GM20000 (cell line): ENCODE measurements around the gene SOX18.
"Not testable (repeated sequence)": the region's sequence is repeated elsewhere in the genome, so short reads cannot be mapped to it uniquely, and the experiment has no call there.

Source experiments
- DNase-seq: peaks from one replicate; pipeline ENCODE4 v3.0.0; 2012; ENCODE audit warnings: low spot score
- CTCF ChIP-seq: IDR thresholded peaks from 2 replicates; pipeline ENCODE4 v1.5.1; 2012; ENCODE audit warnings: mild to moderate bottlenecking, control low read depth; ENCODE audit errors: extremely low read depth, missing control alignments

Gene SOX18

GRCh38 chr20:64015635-64016034 lies 33.8 kb downstream of the SOX18 start:
- no peak for DNase-seq
- no peak for TF ChIP-seq CTCF

GRCh38 chr20:64012385-64013154 lies 36.9 kb downstream of the SOX18 start:
- DNase-seq = not testable (repeated sequence)

- DNase-seq = no peak
- no peak for TF ChIP-seq CTCF
These were observed 38.1 kb downstream of the SOX18 start for GRCh38 chr20:64011366-64011779.

- no peak for DNase-seq
These were observed 38.7 kb downstream of the SOX18 start for GRCh38 chr20:64010711-64011237.

GRCh38 chr20:64009811-64010387 lies 39.5 kb downstream of the SOX18 start:
- no peak for TF ChIP-seq CTCF
- no peak for DNase-seq

More at GRCh38 chr20:64010711-64011237, 38.7 kb downstream of the SOX18 start:
- TF ChIP-seq CTCF = no peak

- DNase-seq = no peak
- TF ChIP-seq CTCF = no peak
These were observed 42.5 kb downstream of the SOX18 start for GRCh38 chr20:64006902-64007301.

GRCh38 chr20:64006490-64006889 lies 42.9 kb downstream of the SOX18 start:
- TF ChIP-seq CTCF = no peak
- no peak for DNase-seq

GRCh38 chr20:64005394-64005793 lies 44.0 kb downstream of the SOX18 start:
- no peak for TF ChIP-seq CTCF
- no peak for DNase-seq
